ENCODE results near the gene ZNF341. TPM values are rescaled to one million over a fixed set of nuclear protein-coding genes. Genes with fewer than 3 reads are reported as not detected.
"Not testable (repeated sequence)": the region's sequence is repeated elsewhere in the genome, so short reads cannot be mapped to it uniquely, and the experiment has no call there.

Gene ZNF341
- total and polyA plus RNA-seq, 2 donors (not counting 1 experiment from before 2014, with no cell fraction given): 9.1 to 10.9 TPM

DNA sequence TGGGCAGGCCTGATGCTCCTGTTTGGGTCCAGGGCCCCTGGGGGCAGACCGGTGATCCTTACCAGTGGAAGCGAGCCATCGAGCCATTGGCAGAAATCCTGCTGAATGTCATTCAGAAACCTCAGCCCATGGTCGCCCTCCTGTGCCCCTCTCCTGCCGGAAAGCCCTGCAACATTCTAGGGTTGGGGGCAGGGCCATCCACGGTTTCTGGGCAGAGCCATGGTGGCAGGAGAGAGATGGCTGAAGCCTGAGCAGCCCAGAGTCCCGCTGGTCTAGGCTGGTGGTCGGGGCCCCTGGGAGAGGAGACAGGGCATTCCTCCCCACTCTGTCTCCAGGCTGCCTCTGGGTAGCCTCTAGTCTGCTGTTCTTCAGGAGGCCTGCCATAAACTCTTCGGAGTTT lies 59.7 kb downstream of the ZNF341 start:
- Mint-ChIP-seq H3K27ac (no peak overlapping the region), H3K27me3 (no peaks in the 10 kb centered on the region), H3K4me3 (no peak overlapping the region), H3K9me3 (ENCODE audit: insufficient read depth) (no peaks in the 10 kb centered on the region), H3K4me1 (peaks cover 20% of the 10 kb centered on the region)
- H2AFZ ChIP-seq (ENCODE audit: insufficient read depth, low read depth, low read length, poor library complexity, severe bottlenecking): no peak overlapping the region
- H3K27ac ChIP-seq (ENCODE audit: low read length in 2 of 2): no peak overlapping the region
- ATAC-seq (ENCODE audit: low read depth): no peak
- no peak overlapping the region for H3K9ac ChIP-seq (ENCODE audit: low read length)
- DNase-seq: no peak
- 98% methylated on average over 9 of the region's 9 CpGs for WGBS (ENCODE audit: insufficient coverage)
- peaks cover 0 to 3% of the 10 kb centered on the region in 2 experiments for H3K36me3 ChIP-seq (replicated peaks in 1 of 2; ENCODE audit: control extremely low read depth in 1 of 2, control insufficient read depth in 1 of 2, extremely low read depth in 1 of 2, insufficient read depth in 2 of 2, low read length in 1 of 2)
- TF ChIP-seq, protein P1, sequence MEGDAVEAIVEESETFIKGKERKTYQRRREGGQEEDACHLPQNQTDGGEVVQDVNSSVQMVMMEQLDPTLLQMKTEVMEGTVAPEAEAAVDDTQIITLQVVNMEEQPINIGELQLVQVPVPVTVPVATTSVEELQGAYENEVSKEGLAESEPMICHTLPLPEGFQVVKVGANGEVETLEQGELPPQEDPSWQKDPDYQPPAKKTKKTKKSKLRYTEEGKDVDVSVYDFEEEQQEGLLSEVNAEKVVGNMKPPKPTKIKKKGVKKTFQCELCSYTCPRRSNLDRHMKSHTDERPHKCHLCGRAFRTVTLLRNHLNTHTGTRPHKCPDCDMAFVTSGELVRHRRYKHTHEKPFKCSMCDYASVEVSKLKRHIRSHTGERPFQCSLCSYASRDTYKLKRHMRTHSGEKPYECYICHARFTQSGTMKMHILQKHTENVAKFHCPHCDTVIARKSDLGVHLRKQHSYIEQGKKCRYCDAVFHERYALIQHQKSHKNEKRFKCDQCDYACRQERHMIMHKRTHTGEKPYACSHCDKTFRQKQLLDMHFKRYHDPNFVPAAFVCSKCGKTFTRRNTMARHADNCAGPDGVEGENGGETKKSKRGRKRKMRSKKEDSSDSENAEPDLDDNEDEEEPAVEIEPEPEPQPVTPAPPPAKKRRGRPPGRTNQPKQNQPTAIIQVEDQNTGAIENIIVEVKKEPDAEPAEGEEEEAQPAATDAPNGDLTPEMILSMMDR (IDR thresholded peaks at IDR 0.05): no peak
- TF ChIP-seq EZH2 (IDR thresholded peaks at IDR 0.05; ENCODE audit: borderline replicate concordance, insufficient read depth, low read depth, low read length, poor library complexity, severe bottlenecking): no peak
- no peaks in the 10 kb centered on the region for H4K20me1 ChIP-seq (ENCODE audit: control insufficient read depth, insufficient read depth, low read length, poor library complexity, severe bottlenecking)
- no peak overlapping the region for H3K4me3 ChIP-seq (ENCODE audit: control extremely low read depth in 1 of 5, extremely low read depth in 1 of 5, insufficient read depth in 1 of 5, low read depth in 2 of 5, low read length in 4 of 5)
- ChIA-PET CTCF (interaction anchor here (0.6 to 4.3 kb wide), 18 partner anchors 9 to 336 kb away, joined by 3 to 25 read pairs (median 6); partner anchors contain the start of gene CHMP4B), POLR2A (interaction anchor here (1.0 kb wide), 1 partner anchor 59 kb away, joined by 3 read pairs; the partner anchor contains the start of gene ZNF341)
- H3K27me3 ChIP-seq (replicated peaks in 1 of 4; ENCODE audit: control extremely low read depth in 1 of 4, control insufficient read depth in 3 of 4, insufficient read depth in 4 of 4, low read length in 3 of 4): no peaks in the 10 kb centered on the region
- H3K9me3 ChIP-seq (ENCODE audit: control extremely low read depth in 1 of 3, control insufficient read depth in 2 of 3, insufficient read depth in 1 of 3, low read length in 2 of 3): no peaks in the 10 kb centered on the region
- H3K4me1 ChIP-seq (ENCODE audit: control insufficient read depth in 2 of 2, insufficient read depth in 2 of 2, low read length in 2 of 2): peaks cover 10 to 16% of the 10 kb centered on the region in 2 donors
- intact Hi-C loops (cut with micrococcal nuclease): no loop called here
- no peaks in the 10 kb centered on the region for H3K79me2 ChIP-seq (ENCODE audit: control insufficient read depth, insufficient read depth, low read length)
- no peak overlapping the region for H3K4me2 ChIP-seq (replicated peaks; ENCODE audit: low read depth, low read length, poor library complexity, severe bottlenecking)

DNA sequence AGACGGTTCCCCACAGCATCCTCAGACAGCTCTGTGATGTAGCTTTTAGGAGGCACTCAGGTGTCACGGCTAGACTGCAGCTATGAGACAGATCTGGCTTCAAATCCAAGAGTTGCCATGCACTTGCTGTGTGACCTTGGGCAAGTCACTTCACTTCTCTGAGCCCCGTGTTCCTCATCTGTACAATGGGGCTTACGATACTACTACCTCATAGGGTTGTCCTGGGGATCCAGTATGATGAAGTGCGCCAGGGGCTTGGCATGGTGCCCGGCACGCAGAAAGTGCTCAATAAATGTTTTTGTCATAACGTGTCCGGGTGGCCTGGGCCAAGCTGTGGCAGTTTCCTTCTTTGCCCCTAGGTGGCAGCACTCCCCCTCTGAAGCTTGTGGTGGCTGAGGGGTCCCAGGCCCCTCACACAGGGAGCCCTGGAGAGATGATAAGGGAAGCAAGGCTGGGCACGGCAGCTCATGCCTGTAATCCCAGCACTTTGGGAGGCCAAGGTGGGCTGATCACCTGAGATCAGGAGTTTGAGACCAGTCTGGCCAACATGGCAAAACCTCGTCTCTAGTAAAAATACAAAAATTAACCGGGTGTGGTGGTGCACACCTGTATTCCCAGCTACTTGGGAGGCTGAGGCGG lies 60.3 kb downstream of the ZNF341 start:
- no peak overlapping the region for H2AFZ ChIP-seq (ENCODE audit: insufficient read depth, low read depth, low read length, poor library complexity, severe bottlenecking)
- TF ChIP-seq EZH2 (IDR thresholded peaks at IDR 0.05; ENCODE audit: borderline replicate concordance, insufficient read depth, low read depth, low read length, poor library complexity, severe bottlenecking): no peak
- TF ChIP-seq, protein P1 (IDR thresholded peaks at IDR 0.05): peak; percentile 82
- no peak overlapping the region for H3K4me3 ChIP-seq (ENCODE audit: control extremely low read depth in 1 of 5, extremely low read depth in 1 of 5, insufficient read depth in 1 of 5, low read depth in 2 of 5, low read length in 4 of 5)
- POLR2A ChIA-PET: interaction anchor here (0.5 to 1.0 kb wide), 2 partner anchors 60 to 71 kb away, joined by 3 to 9 read pairs; partner anchors contain the start of gene ZNF341
- peak; percentile 57 for ATAC-seq (ENCODE audit: low read depth)
- H3K9ac ChIP-seq (ENCODE audit: low read length): no peak overlapping the region
- CTCF ChIA-PET: interaction anchor here (0.6 to 4.3 kb wide), 21 partner anchors 9 to 335 kb away, joined by 3 to 25 read pairs (median 4); partner anchors contain the start of gene CHMP4B
- Mint-ChIP-seq H3K27me3 (no peaks in the 10 kb centered on the region), H3K4me1 (peaks cover 18% of the 10 kb centered on the region), H3K27ac (no peak overlapping the region), H3K4me3 (no peak overlapping the region), H3K9me3 (ENCODE audit: insufficient read depth) (no peaks in the 10 kb centered on the region)
- H4K20me1 ChIP-seq (ENCODE audit: control insufficient read depth, insufficient read depth, low read length, poor library complexity, severe bottlenecking): no peaks in the 10 kb centered on the region
- peaks cover 0 to 3% of the 10 kb centered on the region in 2 experiments for H3K36me3 ChIP-seq (replicated peaks in 1 of 2; ENCODE audit: control extremely low read depth in 1 of 2, control insufficient read depth in 1 of 2, extremely low read depth in 1 of 2, insufficient read depth in 2 of 2, low read length in 1 of 2)
- intact Hi-C loops (cut with micrococcal nuclease): loop anchor here (1.0 to 2.0 kb wide), 2 partner anchors 13 to 278 kb away; no protein-coding TSS in a partner anchor
- no peaks in the 10 kb centered on the region for H3K27me3 ChIP-seq (replicated peaks in 1 of 4; ENCODE audit: control extremely low read depth in 1 of 4, control insufficient read depth in 3 of 4, insufficient read depth in 4 of 4, low read length in 3 of 4)
- DNase-seq: peak; percentile 64
- no peaks in the 10 kb centered on the region for H3K79me2 ChIP-seq (ENCODE audit: control insufficient read depth, insufficient read depth, low read length)
- H3K9me3 ChIP-seq (ENCODE audit: control extremely low read depth in 1 of 3, control insufficient read depth in 2 of 3, insufficient read depth in 1 of 3, low read length in 2 of 3): no peaks in the 10 kb centered on the region
- no peak overlapping the region for H3K4me2 ChIP-seq (replicated peaks; ENCODE audit: low read depth, low read length, poor library complexity, severe bottlenecking)
- H3K27ac ChIP-seq (ENCODE audit: low read length in 2 of 2): no peak overlapping the region
- H3K4me1 ChIP-seq (ENCODE audit: control insufficient read depth in 2 of 2, insufficient read depth in 2 of 2, low read length in 2 of 2): peaks cover 6 to 11% of the 10 kb centered on the region in 2 donors
- WGBS (ENCODE audit: insufficient coverage): 88% methylated on average over 13 of the region's 13 CpGs

DNA sequence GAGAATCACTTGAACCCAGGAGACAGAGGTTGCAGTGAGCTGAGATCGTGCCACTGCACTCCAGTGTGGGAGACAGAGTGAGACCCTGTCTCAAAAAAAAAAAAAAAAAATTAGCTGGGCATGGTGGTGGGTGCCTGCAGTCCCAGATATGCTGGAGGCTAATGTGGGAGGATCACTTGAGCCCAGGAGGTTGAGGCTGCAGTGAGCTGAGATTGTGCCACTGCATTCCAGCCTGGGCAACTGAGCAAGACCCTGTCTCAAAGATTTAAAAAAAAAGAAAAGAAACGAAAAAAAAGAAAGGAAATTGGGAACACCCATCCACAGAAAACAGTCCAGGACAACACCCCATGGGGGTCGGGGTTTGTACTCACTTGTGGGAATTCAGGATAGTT lies 60.8 kb downstream of the ZNF341 start:
- H2AFZ ChIP-seq (ENCODE audit: insufficient read depth, low read depth, low read length, poor library complexity, severe bottlenecking); H3K4me1 ChIP-seq (ENCODE audit: control insufficient read depth in 2 of 2, insufficient read depth in 2 of 2, low read length in 2 of 2); H4K20me1 ChIP-seq (ENCODE audit: control insufficient read depth, insufficient read depth, low read length, poor library complexity, severe bottlenecking); DNase-seq; H3K27ac Mint-ChIP-seq; H3K79me2 ChIP-seq (ENCODE audit: control insufficient read depth, insufficient read depth, low read length); H3K9me3 ChIP-seq (ENCODE audit: control extremely low read depth in 1 of 3, control insufficient read depth in 2 of 3, insufficient read depth in 1 of 3, low read length in 2 of 3); H3K27ac ChIP-seq (ENCODE audit: low read length in 2 of 2); H3K9me3 Mint-ChIP-seq (ENCODE audit: insufficient read depth); H3K36me3 ChIP-seq (replicated peaks in 1 of 2; ENCODE audit: control extremely low read depth in 1 of 2, control insufficient read depth in 1 of 2, extremely low read depth in 1 of 2, insufficient read depth in 2 of 2, low read length in 1 of 2); H3K9ac ChIP-seq (ENCODE audit: low read length); H3K27me3 ChIP-seq (replicated peaks in 1 of 4; ENCODE audit: control extremely low read depth in 1 of 4, control insufficient read depth in 3 of 4, insufficient read depth in 4 of 4, low read length in 3 of 4); H3K27me3 Mint-ChIP-seq; H3K4me3 Mint-ChIP-seq; H3K4me3 ChIP-seq (ENCODE audit: control extremely low read depth in 1 of 5, extremely low read depth in 1 of 5, insufficient read depth in 1 of 5, low read depth in 2 of 5, low read length in 4 of 5); H3K4me2 ChIP-seq (replicated peaks; ENCODE audit: low read depth, low read length, poor library complexity, severe bottlenecking); ATAC-seq (ENCODE audit: low read depth): not testable (repeated sequence)
- peaks cover 13% of the 10 kb centered on the region for H3K4me1 Mint-ChIP-seq
- ChIA-PET POLR2A (interaction anchor here (0.5 kb wide), 1 partner anchor 72 kb away, joined by 9 read pairs; no protein-coding TSS in a partner anchor), CTCF (interaction anchor here (0.7 to 4.3 kb wide), 18 partner anchors 9 to 335 kb away, joined by 3 to 25 read pairs (median 6); partner anchors contain the start of gene CHMP4B)
- 100% methylated on average over 1 of the region's 3 CpGs for WGBS (ENCODE audit: insufficient coverage)
- intact Hi-C loops (cut with micrococcal nuclease): loop anchor here (1.0 to 2.0 kb wide), 2 partner anchors 14 to 278 kb away; no protein-coding TSS in a partner anchor
